HG02885 (cell line): Measurements from ENCODE around the gene TCF25.

ENCODE experiments used
- ATAC-seq: cut with Tn5 transposase; IDR thresholded peaks from one replicate; pipeline ENCODE4 v1.9.1; 2021; ENCODE audit warnings: mild to moderate bottlenecking; ENCODE audit not compliant: unreplicated experiment, poor library complexity

TCF25 gene

GRCh38 chr16:89960966-89961365 lies 87.6 kb downstream of the TCF25 start:
- no peak for ATAC-seq
